DMS53 (cell line): ENCODE results near the gene DLG2.

Source experiments
- DNase-seq: peaks from one replicate; lab custom pipeline; 2025; lab: John Stamatoyannopoulos, UW

DLG2 gene

GRCh38 chr11:83836883-83837654, 1790.1 kb downstream of the DLG2 start:
- DNase-seq, result peak; percentile 88

GRCh38 chr11:83836065-83836464, 1791.1 kb downstream of the DLG2 start:
- DNase-seq, result no peak

GRCh38 chr11:83835423-83835822, 1791.7 kb downstream of the DLG2 start:
- DNase-seq, result no peak

DNA sequence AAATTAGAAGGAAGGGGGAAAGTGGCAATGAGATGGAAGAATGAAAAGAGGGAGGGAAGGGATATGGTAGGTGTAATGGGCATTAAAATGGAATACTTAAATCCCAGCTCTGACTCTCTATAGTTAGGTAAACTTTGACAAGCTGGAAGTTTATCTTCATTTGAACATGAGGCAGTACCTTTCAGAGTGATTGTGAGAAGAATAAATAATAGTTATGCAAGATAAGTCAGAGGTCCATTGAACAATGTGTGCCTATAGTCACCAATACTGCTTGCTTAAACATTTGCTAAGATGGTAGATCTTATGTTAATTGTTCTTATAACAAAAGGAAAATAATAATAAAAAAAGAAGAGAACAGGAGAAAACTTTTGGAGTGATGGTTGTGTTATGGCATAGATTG, 1795.2 kb downstream of the DLG2 start:
- no peak for DNase-seq

DNA sequence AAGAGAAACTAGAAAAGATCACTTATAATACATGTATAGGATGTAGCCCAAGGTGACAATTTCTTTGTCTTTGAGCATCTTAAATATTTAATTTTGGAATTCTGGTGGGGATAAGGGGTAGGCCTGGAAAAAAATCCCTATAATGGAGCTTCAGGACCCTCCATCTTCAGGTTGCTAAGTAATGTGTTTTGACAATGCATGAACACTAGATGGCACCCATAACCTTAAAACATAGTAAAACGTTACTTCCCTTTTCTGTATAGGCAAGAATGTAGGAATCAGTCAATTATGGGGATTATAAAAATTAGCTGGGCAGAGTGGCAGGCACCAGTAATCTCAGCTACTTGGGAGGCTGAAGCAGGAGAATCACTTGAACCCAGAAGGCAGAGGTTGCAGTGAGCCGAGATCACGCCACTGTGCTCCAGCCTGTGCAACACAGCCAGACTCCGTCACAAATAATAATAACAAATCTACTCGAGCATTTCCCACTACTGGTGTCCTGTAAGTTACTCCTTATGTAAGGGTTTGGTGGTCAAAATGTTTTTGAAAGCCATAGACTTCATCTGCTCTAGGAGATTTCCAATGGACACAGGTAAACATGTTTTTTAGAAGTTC, 1799.1 kb downstream of the DLG2 start:
- DNase-seq, result peak; percentile 83

DNA sequence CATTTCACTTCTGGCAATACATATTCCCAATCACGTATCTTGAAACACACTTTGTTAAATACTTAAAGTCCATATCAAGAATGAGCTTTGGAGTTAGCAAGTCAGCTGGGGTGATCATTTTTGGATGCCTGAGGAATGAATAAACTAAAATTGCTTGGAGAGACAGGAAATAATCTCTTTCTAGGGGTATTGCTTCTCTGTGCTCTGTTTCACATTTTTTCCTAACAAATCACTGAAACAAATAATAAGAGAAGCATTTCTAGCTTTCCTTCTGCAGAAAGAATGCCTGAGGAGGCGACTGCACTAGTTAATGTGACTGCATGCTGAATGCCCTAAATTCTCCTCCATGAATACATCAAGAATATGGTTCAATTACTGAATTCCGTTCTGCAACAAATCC, 1799.6 kb downstream of the DLG2 start:
- DNase-seq, result no peak

DNA sequence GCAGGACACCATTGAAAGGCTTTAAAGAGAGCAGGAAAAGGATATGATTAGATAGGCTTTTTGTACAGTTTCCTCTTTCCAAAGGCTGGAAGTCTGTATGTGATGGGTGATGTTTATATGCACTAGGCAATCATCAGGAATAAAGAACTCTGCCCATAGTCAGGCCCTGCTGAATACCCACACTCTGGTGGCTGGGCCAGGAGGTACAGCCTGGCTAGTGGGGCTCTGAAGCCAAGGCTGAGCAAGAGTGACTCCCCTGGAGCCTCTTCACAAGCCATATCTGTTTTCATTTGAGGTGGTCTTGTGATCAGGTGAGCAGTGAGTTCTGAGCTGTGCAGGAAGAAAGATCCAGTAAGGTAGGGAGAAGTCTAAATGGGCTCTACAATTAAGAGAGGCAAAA, 1801.1 kb downstream of the DLG2 start:
- no peak for DNase-seq

GRCh38 chr11:83823461-83824025, 1803.6 kb downstream of the DLG2 start:
- DNase-seq, result peak; percentile 31

- DNase-seq, result peak; percentile 89
Observed at GRCh38 chr11:83819931-83820549, 1807.1 kb downstream of the DLG2 start.

DNA sequence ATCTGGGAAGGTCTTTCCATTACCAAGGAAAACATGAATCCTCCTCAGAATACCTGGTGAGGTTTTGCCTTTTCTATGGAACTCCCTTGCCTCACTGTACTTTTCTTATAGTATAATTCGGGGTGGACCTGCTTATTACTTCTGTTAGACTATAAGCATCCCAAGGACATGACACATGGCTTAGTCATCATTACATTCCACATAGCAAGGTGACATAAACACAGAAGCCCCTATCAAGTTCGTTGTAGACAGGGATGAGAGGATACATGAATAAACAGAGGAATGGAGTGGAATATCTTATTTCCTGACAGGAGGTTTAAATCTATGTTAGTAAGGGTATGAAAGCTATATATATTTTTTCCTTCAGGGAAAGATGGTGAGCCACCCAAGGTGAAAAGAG, 1808.8 kb downstream of the DLG2 start:
- peak; percentile 35 for DNase-seq

DNA sequence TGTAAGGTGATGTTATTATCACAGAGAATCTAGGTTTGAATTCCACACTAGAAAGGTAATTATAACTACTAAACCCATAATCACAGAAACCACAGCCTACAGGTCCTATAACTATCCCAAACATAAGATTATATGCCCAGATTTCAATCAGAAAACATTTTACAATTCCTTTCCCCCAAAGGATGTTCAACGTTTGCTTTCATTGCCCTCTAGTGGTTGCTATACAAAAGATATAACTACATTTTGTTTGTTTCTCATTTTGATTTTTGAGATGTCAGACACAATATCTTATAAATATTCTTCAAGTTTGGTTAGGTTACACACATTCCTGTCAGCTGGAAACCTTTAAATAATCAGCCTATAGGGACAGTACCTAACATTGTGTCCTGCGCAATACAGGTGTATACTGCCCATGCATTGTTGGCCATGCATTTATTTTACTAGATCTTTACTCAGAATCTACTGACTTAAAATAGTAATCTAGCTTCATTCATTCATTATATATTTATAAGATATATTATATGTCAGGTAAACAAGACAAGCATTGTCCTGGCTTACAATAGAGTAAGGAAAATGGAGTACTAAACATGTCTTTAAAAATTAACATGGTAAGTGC, 1810.5 kb downstream of the DLG2 start:
- peak; percentile 77 for DNase-seq

DNA sequence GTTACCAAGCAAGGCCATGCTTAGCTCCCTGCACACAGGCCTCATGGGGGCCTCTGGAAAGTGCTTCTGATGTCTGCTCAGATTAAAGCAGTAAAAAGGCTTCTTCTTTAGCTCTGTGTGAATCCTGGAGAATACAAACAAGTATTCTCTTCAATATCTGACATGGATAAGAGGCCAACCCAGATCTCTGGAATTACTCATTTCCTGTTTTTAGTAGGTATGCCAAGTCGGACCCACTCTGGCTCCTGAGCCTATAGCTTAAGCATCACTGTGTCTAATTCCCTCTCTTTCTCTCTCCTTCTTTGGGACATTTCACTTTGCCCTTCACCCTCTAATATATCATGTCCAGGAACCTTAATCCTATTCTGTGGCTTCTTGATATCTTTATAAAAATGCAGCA, 1811.4 kb downstream of the DLG2 start:
- peak; percentile 25 for DNase-seq

DNA sequence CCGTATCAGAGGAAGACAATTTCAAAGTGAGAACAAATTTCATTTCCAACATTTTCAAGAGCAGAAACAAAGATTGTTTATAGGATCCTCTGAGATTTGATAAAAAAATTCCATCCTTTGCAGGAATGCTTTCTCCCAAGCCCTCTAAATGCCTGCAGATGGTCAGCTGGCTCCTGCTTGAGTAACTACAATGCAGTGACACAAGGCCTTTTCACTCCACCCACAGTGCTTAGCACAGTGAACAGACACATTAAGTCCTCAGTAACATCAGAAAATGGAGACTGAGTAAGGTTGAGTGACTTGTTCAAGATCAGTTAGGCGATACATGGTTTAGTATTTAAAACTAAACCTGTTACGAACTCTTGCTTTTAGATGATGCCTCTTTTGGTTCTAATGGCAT, 1813.8 kb downstream of the DLG2 start:
- no peak for DNase-seq

DNA sequence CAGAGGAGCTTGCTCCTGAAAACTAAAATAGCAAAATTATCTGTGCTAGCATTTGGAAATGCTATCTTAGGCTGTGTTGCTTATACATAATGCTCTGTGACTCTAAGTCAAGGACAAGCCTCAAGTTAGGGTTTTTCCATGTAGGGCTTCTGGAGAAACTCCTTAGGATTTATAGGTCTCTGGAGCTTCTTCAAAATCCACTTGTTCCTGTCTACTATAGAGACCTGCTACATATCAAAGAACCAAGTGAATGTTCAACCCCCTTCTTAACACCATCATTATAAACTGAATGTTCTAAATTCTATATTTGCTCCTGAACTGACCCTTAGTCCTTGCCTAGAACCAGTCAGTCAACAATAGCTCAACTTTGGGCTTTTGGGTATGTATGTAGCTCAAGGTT, 1817.9 kb downstream of the DLG2 start:
- no peak for DNase-seq

DNA sequence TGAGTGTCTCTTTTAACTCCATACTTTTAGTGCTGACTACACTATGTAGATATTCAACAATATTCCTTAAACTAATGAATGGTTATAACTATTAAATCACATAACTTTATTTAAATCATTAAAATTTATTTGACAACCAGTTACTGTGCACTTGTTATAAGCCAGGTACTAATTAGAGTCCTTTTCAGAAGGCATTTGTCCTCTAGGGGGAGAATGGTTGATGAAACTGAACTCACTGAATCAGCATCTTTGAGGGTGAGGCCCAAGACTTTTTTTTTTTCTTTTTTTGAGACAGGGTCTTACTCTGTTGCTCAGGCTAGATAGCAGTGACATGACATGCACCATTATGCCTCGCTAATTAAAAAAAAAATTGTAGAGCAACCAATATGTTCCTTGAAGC, 1825.3 kb downstream of the DLG2 start:
- DNase-seq, result peak; percentile 42

DNA sequence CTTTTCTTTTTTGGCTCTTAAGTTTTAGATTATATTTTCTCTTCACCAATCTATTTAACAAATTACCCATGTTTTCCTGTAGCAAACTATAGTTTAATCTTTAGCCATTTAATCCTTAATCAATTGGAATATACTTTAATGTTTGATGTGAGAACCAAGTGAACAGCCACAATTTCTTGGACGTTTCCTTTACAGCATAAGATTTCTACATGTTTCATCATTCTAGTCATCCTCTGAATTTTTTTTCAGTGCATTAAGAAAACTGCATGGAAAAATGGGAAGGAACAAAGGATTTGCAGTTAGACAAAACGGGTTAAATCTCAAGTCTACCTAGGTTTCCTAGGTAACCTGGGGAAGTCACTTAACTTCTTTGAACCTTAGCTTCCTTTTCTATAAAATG, 1833.8 kb downstream of the DLG2 start:
- no peak for DNase-seq

DNA sequence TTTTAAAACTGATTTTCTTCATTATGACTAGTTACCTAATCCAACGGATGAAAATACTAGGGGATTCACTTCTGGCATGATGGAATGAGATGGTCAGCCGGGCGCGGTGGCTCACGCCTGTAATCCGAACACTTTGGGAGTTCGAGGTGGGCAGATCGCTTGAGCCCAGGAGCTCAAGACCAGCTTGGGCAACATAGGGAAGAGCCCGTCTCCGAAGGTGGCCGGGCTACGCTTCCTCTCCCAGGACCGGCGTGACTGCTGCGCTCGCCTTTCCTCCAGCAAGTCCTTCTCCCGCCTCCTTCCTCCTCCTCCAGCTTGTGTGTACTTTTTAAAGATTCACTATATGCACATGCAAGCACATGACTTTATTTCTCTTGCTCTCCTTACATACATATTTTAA, 1835.6 kb downstream of the DLG2 start:
- no peak for DNase-seq

GRCh38 chr11:83785942-83786341, 1841.2 kb downstream of the DLG2 start:
- DNase-seq, result no peak

GRCh38 chr11:83784419-83784818, 1842.7 kb downstream of the DLG2 start:
- DNase-seq, result no peak

DNA sequence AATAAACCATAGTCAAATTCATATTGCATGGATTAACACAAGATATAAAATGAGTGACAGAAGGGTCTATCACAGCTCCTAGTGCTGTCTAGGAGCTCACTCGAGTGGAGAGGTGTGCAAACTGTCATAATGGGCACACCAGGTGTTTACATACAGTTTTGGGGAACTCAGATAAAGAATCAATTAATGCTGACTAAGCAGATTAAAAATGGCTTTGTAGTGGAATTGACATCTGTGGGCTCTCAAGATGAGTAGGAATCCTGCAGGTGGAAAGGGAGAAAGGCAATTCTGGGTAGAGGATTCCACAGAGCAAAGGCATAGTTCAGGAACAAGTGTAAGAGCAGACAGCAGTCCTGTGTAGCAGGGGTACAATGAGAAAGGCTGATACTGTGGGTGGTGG, 1844.8 kb downstream of the DLG2 start:
- DNase-seq, result no peak

GRCh38 chr11:83779876-83780275, 1847.3 kb downstream of the DLG2 start:
- DNase-seq, result no peak

DNA sequence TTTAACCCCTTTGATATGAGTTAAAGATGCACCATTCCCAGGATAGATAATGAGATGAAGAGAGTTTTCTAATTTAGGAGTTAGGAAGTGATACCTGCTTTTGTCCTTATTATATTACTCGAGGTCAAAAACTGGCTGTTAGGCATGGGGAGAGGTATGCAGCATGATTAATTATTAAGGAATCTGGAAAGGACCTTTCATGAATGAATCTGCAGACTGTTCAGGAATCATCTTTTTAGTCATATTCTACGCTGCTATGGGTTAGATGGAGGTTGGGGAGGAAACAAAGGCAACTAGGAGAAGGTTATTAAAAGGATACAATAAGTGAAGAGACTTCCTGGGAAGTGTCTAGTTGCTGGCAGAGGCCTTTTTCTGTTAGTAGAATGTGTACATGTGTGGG, 1848.5 kb downstream of the DLG2 start:
- DNase-seq, result no peak
